ENCODE measurements around the gene GNAO1. TPM values are rescaled to one million over a fixed set of nuclear protein-coding genes. Genes with fewer than 3 reads are reported as not detected.

The GNAO1 gene
- polyA plus RNA-seq, 1 experiment, result 0.01 TPM

GRCh38 chr16:56329887-56330286 is 138.6 kb downstream of the GNAO1 start:
- POLR2A ChIA-PET, result no interaction called here
- Histone ChIP-seq H3K9me3 (ENCODE audit: control insufficient read depth, insufficient read depth, low read length) (no peaks in the 10 kb centered on the region), H3K4me3 (ENCODE audit: low read depth, low read length) (no peak overlapping the region), H3K27me3 (ENCODE audit: control insufficient read depth, insufficient read depth, low read length) (peaks cover 3% of the 10 kb centered on the region), H3K27ac (ENCODE audit: low read depth, low read length) (no peak overlapping the region)
- CTCF ChIA-PET, result interaction anchor here (7.7 kb wide), 1 partner anchor 11 kb away, joined by 65 read pairs; no protein-coding TSS in a partner anchor
- DNase-seq (ENCODE audit: low read depth, low spot score), result no peak
- TF ChIP-seq, protein P1, sequence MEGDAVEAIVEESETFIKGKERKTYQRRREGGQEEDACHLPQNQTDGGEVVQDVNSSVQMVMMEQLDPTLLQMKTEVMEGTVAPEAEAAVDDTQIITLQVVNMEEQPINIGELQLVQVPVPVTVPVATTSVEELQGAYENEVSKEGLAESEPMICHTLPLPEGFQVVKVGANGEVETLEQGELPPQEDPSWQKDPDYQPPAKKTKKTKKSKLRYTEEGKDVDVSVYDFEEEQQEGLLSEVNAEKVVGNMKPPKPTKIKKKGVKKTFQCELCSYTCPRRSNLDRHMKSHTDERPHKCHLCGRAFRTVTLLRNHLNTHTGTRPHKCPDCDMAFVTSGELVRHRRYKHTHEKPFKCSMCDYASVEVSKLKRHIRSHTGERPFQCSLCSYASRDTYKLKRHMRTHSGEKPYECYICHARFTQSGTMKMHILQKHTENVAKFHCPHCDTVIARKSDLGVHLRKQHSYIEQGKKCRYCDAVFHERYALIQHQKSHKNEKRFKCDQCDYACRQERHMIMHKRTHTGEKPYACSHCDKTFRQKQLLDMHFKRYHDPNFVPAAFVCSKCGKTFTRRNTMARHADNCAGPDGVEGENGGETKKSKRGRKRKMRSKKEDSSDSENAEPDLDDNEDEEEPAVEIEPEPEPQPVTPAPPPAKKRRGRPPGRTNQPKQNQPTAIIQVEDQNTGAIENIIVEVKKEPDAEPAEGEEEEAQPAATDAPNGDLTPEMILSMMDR (IDR thresholded peaks at IDR 0.05; ENCODE audit: low read depth, low read length), result no peak

DNA sequence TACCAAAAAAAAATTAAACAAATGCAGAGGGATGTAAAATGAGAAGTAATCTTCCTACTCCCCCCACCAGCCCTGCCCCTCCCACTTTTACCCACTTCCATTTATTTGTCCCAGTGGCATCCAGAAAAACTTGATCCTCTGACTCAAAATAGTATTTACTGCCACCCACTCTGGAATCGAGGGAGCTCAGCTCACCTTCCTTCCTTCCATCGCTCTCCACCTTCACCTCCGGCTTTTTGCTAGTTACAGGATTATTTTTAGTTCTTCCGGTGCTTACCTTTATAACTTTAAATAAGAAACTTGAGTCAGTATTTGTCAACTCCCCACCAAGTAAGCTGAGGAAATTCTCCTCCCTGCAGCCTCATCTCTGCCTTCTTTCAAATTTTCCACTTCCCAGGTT is 139.2 kb downstream of the GNAO1 start:
- H3K9me3 ChIP-seq (ENCODE audit: control insufficient read depth, insufficient read depth, low read length), result no peaks in the 10 kb centered on the region
- peaks cover 3% of the 10 kb centered on the region for H3K27me3 ChIP-seq (ENCODE audit: control insufficient read depth, insufficient read depth, low read length)
- H3K4me3 ChIP-seq (ENCODE audit: low read depth, low read length), result no peak overlapping the region
- no peak overlapping the region for H3K27ac ChIP-seq (ENCODE audit: low read depth, low read length)
- CTCF ChIA-PET, result interaction anchor here (7.7 kb wide), 1 partner anchor 12 kb away, joined by 65 read pairs; no protein-coding TSS in a partner anchor
- POLR2A ChIA-PET, result no interaction called here
- TF ChIP-seq, protein P1 (IDR thresholded peaks at IDR 0.05; ENCODE audit: low read depth, low read length), result no peak
- DNase-seq (ENCODE audit: low read depth, low spot score), result no peak

GRCh38 chr16:56331399-56331798 is 140.1 kb downstream of the GNAO1 start:
- POLR2A ChIA-PET, result no interaction called here

DNA sequence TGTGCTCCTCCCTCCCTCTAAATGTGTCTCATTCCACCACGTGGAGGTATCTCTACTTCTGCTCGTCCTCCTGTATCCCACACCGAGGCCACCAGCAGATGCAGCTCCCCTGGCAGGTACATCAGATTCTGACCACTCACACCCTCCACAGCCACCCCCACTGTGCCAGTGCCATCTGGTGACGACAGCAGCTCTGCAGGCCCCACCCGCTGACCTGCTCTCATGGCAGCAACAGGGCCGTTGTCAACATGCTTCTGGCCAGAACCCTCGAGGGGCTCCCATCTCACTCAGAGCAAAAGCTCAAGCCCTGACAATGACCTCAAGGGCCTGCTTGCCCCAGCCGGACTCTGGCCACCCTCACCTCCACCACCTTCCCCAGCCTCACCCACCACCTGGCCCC is 140.6 kb downstream of the GNAO1 start:
- no peak for DNase-seq (ENCODE audit: low read depth, low spot score)
- TF ChIP-seq, protein P1 (IDR thresholded peaks at IDR 0.05; ENCODE audit: low read depth, low read length), result no peak
- no peak overlapping the region for H3K27ac ChIP-seq (ENCODE audit: low read depth, low read length)
- POLR2A ChIA-PET, result interaction anchor here (1.0 kb wide), 1 partner anchor 25 kb away, joined by 5 read pairs; no protein-coding TSS in a partner anchor
- no peak overlapping the region for H3K4me3 ChIP-seq (ENCODE audit: low read depth, low read length)
- CTCF ChIA-PET, result interaction anchor here (0.9 to 7.7 kb wide), 6 partner anchors 13 to 370 kb away, joined by 3 to 65 read pairs (median 9); no protein-coding TSS in a partner anchor
- no peaks in the 10 kb centered on the region for H3K27me3 ChIP-seq (ENCODE audit: control insufficient read depth, insufficient read depth, low read length)
- H3K9me3 ChIP-seq (ENCODE audit: control insufficient read depth, insufficient read depth, low read length), result no peaks in the 10 kb centered on the region; the same call in 1 of the 2 replicates

More at GRCh38 chr16:56331399-56331798, 140.1 kb downstream of the GNAO1 start:
- H3K9me3 ChIP-seq (ENCODE audit: control insufficient read depth, insufficient read depth, low read length), result no peaks in the 10 kb centered on the region
- TF ChIP-seq, protein P1 (IDR thresholded peaks at IDR 0.05; ENCODE audit: low read depth, low read length), result no peak
- CTCF ChIA-PET, result interaction anchor here (1.1 to 7.7 kb wide), 5 partner anchors 13 to 370 kb away, joined by 3 to 65 read pairs (median 14); no protein-coding TSS in a partner anchor
- no peak for DNase-seq (ENCODE audit: low read depth, low spot score)
- H3K27ac ChIP-seq (ENCODE audit: low read depth, low read length), result no peak overlapping the region
- no peak overlapping the region for H3K4me3 ChIP-seq (ENCODE audit: low read depth, low read length)
- H3K27me3 ChIP-seq (ENCODE audit: control insufficient read depth, insufficient read depth, low read length), result no peaks in the 10 kb centered on the region

DNA sequence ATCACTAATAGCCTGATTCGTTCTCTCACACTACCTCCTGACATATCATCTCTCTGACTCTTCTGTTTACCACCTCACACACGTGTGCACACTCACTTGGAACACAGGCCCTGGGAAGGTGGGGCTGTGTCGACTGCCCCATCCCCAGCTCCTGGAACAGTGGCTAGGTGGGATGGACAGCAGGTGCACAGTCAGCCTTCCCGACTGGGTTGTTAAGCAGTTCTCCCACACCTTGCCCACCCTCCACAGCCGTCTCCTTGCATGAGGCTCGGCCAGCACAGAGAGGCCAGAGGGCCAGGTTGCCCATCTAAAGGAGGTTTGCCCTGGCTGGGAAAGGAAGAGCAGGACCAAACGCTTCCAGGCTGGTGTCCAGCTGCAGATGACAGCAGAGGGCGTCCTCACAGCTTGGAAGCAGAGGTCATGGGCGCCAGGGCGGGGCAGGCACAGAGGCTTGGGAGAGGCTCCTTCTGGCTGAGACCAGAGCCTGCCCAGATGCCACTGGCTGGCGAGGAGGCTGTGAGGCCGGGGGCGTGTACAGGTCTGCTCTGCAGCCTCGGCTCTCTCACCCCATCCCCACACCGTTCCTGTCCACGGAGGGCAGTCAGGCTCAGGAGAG is 141.3 kb downstream of the GNAO1 start:
- ChIA-PET CTCF (interaction anchor here (0.9 to 7.7 kb wide), 6 partner anchors 14 to 369 kb away, joined by 3 to 65 read pairs (median 9); no protein-coding TSS in a partner anchor), POLR2A (interaction anchor here (1.0 kb wide), 1 partner anchor 24 kb away, joined by 5 read pairs; no protein-coding TSS in a partner anchor)
- DNase-seq (ENCODE audit: low read depth, low spot score), result no peak

More for the DNA sequence above, 141.3 kb downstream of the GNAO1 start:
- TF ChIP-seq, protein P1 (IDR thresholded peaks at IDR 0.05; ENCODE audit: low read depth, low read length), result peak; percentile 34
- Histone ChIP-seq H3K4me3 (ENCODE audit: low read depth, low read length) (no peak overlapping the region), H3K27ac (ENCODE audit: low read depth, low read length) (no peak overlapping the region), H3K27me3 (ENCODE audit: control insufficient read depth, insufficient read depth, low read length) (no peaks in the 10 kb centered on the region), H3K9me3 (ENCODE audit: control insufficient read depth, insufficient read depth, low read length) (no peaks in the 10 kb centered on the region; the same call in 1 of the 2 replicates)

Data from AG04450 (cell line).